BJ (cell line): Measurements from ENCODE around the gene PLEKHO1. TPM values are rescaled to one million over a fixed set of nuclear protein-coding genes. Genes with fewer than 3 reads are reported as not detected.
A peak's percentile ranks its signal among the peaks of the same experiment; 100 is the strongest.

ENCODE experiments used
- CTCF ChIA-PET: fragments of 350-600 bp; formaldehyde crosslinking; extraction: SDS; loops from one replicate; lab custom pipeline; 2021; ENCODE audit warnings: antibody characterized with exemption, inconsistent platforms; lab: Yijun Ruan, JAX
- POLR2A ChIA-PET: fragments of 300-600 bp; sonication (Branson Sonifier 250); formaldehyde crosslinking; extraction: SDS; loops from one replicate; lab custom pipeline; 2021; ENCODE audit warnings: antibody characterized with exemption; lab: Charles Lee
- DNase-seq: peaks from one replicate; pipeline ENCODE4 v3.0.0-alpha.2; 2011; ENCODE audit warnings: low read depth
- H3K27me3 ChIP-seq: 2 replicates; pipeline ENCODE4 v1.6.0; 2011; ENCODE audit warnings: low read length; ENCODE audit not compliant: control insufficient read depth, insufficient read depth
- H3K36me3 ChIP-seq: 2 replicates; pipeline ENCODE4 v1.5.1; 2011; ENCODE audit warnings: low read length; ENCODE audit not compliant: control insufficient read depth, insufficient read depth
- H3K4me3 ChIP-seq: 2 replicates; pipeline ENCODE4 v1.5.1; 2011; ENCODE audit warnings: low read depth, mild to moderate bottlenecking, control low read depth, low read length
- polyA plus RNA-seq: library from polyadenylated mRNA; depleted of rRNA; stranded (reverse); fragments of >200 nt; gene quantifications from 2 replicates; pipeline ENCODE4 v1.2.3, GENCODE V29; 2011
- TF ChIP-seq, protein P1 (sequence below): IDR thresholded peaks from 2 replicates; pipeline ENCODE4 v1.5.1; 2011; ENCODE audit warnings: low read depth, mild to moderate bottlenecking, control low read depth, inconsistent platforms, low read length, moderate library complexity; ENCODE audit not compliant: insufficient read depth

PLEKHO1 gene
- polyA plus RNA-seq, 1 experiment: 41.3 TPM

DNA sequence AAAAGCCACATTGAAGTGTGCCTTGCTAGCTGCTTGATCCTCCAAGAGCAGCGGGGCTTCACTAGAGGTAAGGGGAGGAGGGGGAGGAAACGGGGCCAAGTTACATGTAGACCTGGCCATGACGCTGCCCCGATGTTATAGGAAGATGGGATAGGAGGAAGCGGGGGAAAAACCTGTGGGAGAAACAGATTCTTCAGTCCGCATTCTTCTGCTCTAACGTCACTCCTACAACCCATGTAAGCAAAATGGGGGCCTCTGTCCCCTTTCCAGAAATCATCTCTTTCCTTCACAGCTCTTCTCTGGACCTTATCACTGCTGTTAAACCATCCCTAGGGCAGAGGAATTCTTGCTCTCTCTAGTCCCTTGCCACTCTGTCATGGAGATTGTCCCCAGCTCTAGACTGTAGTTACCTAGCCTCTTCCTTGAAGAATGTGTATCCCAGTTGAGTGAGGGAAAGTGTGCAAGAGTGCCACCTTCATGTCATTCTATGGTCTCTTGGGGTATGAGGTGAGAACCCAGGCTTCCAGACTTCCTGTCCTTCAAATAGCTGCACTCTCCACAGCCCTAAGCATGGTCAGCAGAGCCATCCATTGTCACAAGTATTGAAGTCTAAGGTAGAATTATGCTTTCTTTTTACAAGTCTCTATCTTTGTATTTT lies 11.4 kb downstream of the PLEKHO1 start:
- ChIA-PET POLR2A (interaction anchor here (0.5 to 1.5 kb wide), 4 partner anchors 9 to 273 kb away, joined by 3 to 8 read pairs (median 3); a partner anchor contains a TSS), CTCF (interaction anchor here (0.6 to 2.7 kb wide), 4 partner anchors 9 to 88 kb away, joined by 5 to 12 read pairs (median 5); no protein-coding TSS in a partner anchor)
- TF ChIP-seq, protein P1, sequence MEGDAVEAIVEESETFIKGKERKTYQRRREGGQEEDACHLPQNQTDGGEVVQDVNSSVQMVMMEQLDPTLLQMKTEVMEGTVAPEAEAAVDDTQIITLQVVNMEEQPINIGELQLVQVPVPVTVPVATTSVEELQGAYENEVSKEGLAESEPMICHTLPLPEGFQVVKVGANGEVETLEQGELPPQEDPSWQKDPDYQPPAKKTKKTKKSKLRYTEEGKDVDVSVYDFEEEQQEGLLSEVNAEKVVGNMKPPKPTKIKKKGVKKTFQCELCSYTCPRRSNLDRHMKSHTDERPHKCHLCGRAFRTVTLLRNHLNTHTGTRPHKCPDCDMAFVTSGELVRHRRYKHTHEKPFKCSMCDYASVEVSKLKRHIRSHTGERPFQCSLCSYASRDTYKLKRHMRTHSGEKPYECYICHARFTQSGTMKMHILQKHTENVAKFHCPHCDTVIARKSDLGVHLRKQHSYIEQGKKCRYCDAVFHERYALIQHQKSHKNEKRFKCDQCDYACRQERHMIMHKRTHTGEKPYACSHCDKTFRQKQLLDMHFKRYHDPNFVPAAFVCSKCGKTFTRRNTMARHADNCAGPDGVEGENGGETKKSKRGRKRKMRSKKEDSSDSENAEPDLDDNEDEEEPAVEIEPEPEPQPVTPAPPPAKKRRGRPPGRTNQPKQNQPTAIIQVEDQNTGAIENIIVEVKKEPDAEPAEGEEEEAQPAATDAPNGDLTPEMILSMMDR: no peak
- DNase-seq: no peak
- Histone ChIP-seq H3K4me3 (no peak overlapping the region), H3K27me3 (no peaks in the 10 kb centered on the region), H3K36me3 (peaks cover 20% of the 10 kb centered on the region)

DNA sequence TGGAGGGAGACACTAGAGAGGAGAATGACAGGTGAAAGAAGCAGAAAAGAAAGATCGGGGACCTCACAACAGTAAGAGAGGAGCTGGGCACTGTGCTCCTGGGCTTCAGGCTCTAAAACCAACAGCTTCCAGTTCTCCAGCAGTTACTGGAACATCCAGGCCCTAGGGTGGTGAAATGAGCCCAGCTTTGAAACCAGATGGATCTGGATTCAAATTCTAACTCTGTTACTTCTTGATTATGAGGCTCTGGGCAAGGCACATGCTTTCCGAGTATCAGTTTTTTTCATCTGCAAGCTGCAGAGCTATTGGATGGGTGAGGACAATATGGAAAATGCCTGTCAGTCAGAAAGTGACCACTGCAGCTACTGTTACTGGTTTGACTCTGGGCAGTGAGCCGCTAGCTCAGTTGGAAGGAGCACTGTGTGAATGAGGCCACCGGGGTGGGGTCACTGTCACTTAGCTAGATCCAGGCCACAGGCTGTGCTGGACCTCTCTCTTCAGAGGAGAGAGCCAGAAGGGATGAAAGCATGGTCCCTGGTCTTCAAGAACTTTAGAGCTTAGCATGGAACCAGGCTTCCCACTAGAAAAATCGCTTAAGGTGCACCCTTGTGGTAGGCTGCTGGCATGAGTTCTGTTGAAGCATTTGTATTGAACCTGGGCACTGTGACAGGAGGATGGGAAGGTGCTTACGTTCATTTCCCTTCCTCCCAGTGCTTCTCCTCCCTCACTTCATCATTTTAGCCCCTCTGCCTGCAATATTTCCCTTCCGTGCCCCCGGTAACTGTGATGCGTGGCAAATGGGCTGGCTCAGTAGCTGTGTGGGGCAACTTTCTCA lies 12.2 kb downstream of the PLEKHO1 start:
- no peak overlapping the region for H3K4me3 ChIP-seq
- no peak for DNase-seq
- ChIA-PET CTCF (interaction anchor here (0.9 to 2.7 kb wide), 4 partner anchors 9 to 93 kb away, joined by 3 to 12 read pairs (median 4); no protein-coding TSS in a partner anchor), POLR2A (interaction anchor here (0.7 to 1.6 kb wide), 6 partner anchors 10 to 274 kb away, joined by 3 to 5 read pairs (median 3); partner anchors contain the start of gene PLEKHO1)
- peaks cover 17% of the 10 kb centered on the region for H3K36me3 ChIP-seq
- H3K27me3 ChIP-seq: no peaks in the 10 kb centered on the region
- TF ChIP-seq, protein P1: no peak

DNA sequence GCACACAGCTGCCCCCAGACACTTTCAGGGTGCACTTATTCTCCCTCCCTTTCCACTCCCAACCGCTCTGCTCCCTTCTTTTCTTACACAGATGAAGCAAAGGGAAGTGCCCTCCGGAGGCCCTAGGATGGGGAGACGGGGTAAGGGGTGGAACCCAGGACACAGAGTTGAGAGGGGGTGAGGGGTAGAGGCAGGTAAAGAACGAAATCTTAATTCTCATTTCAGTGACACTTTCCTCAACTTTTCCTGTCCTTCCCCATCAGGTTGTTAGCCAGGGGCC lies 12.8 kb downstream of the PLEKHO1 start:
- DNase-seq: no peak
- ChIA-PET POLR2A (interaction anchor here (0.7 to 1.6 kb wide), 3 partner anchors 11 to 24 kb away, joined by 3 to 5 read pairs (median 4); partner anchors contain the start of gene PLEKHO1), CTCF (interaction anchor here (0.9 to 7.3 kb wide), 5 partner anchors 9 to 110 kb away, joined by 3 to 101 read pairs (median 3); partner anchors contain the start of gene C1orf54)
- Histone ChIP-seq H3K36me3 (peaks cover 13% of the 10 kb centered on the region), H3K4me3 (peak overlapping the region; percentile 15), H3K27me3 (no peaks in the 10 kb centered on the region)
- TF ChIP-seq, protein P1: no peak

DNA sequence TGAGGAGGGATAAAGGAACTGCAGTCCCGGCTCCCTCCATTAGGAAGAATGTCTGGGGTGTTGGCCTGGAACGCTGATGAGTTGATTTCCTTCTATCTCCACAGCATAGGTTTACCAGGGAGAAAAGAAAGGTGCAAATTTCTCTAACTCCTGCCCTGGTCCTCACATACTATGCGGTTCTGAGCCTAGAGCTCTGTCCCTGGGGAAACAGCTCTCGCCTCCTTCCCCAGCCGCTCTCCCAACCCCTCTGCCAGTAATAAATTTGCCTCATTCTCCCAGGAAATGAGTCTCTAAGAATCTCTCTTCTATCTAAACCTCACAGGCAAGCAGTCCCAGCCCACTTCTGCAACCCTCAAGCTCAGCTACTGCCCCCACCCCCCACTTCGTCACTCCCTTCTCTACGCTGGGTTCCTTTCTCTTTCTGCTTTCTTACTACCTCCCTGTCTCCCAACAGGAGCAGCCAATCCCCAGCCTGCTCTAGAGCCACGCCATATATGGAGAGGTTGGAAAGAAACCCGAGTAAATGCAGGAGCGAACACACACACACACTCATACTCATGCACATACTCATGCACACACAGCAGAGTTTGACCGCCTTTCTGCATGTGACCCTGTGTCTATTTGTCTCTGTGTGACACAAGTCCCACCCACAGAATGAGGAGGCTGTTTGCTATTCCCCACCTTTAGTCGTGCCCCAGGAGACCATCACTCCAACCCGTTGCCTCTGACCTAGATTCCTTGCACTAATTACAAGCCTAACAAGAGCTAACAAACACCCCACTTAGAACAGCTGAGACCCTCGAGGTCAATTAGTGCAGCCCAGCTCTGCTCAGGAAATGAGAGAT lies 13.4 kb downstream of the PLEKHO1 start:
- TF ChIP-seq, protein P1: peak; percentile 29; the same call in 1 of the 2 replicates
- Histone ChIP-seq H3K36me3 (peaks cover 10% of the 10 kb centered on the region), H3K27me3 (no peaks in the 10 kb centered on the region), H3K4me3 (peak overlapping the region; percentile 15)
- CTCF ChIA-PET: interaction anchor here (0.7 to 7.3 kb wide), 7 partner anchors 10 to 110 kb away, joined by 3 to 101 read pairs (median 3); partner anchors contain the start of gene C1orf54
- POLR2A ChIA-PET: interaction anchor here (0.7 to 1.6 kb wide), 4 partner anchors 12 to 276 kb away, joined by 3 to 5 read pairs (median 4); partner anchors contain the start of gene PLEKHO1
- peak; percentile 96 for DNase-seq
